ENCODE data around the gene PTPRK.

The PTPRK gene

GRCh38 chr6:128345278-128345677 is 175.1 kb downstream of the PTPRK start:
- DNase-seq (ENCODE audit: low read depth in 2 of 2): no peak

GRCh38 chr6:128343706-128344105 is 176.7 kb downstream of the PTPRK start:
- no peak for DNase-seq (ENCODE audit: low read depth in 2 of 2)

GRCh38 chr6:128339635-128340450 is 180.6 kb downstream of the PTPRK start:
- no peak for DNase-seq (ENCODE audit: low read depth in 2 of 2)

DNA sequence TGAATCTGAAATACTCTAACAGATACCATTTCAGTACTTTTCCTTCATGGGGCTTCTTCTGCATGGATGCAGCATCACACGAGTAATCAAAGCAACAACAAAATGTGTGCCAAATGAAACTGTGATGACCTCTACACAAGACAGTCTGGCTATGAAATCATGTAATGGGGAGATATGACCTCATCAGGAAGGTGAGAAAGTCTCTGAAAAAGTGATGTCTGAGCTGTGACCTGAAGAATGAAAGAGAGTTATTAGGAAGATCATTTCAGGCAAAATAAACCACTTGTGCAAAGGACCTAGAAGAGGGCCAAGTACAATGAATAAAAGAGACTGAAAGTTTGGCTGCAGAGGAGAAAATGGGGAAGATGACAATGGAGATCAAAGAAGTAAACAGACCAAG is 182.8 kb downstream of the PTPRK start:
- no peak for DNase-seq (ENCODE audit: low read depth in 2 of 2)

GRCh38 chr6:128336436-128337095 is 183.8 kb downstream of the PTPRK start:
- no peak for DNase-seq (ENCODE audit: low read depth in 2 of 2)

- no peak for DNase-seq (ENCODE audit: low read depth in 2 of 2)
Measured at GRCh38 chr6:128335963-128336362, 184.4 kb downstream of the PTPRK start.

GRCh38 chr6:128333581-128334223 is 186.7 kb downstream of the PTPRK start:
- DNase-seq (ENCODE audit: low read depth in 2 of 2): no peak

- DNase-seq (ENCODE audit: low read depth in 2 of 2): no peak
Measured at GRCh38 chr6:128327890-128328289, 192.5 kb downstream of the PTPRK start.

- DNase-seq (ENCODE audit: low read depth in 2 of 2): no peak
Measured at GRCh38 chr6:128323011-128323410, 197.4 kb downstream of the PTPRK start.

GRCh38 chr6:128319946-128320345 is 200.5 kb downstream of the PTPRK start:
- no peak for DNase-seq (ENCODE audit: low read depth in 2 of 2)

- DNase-seq (ENCODE audit: low read depth in 2 of 2): no peak
Measured at GRCh38 chr6:128319157-128319556, 201.2 kb downstream of the PTPRK start.

DNA sequence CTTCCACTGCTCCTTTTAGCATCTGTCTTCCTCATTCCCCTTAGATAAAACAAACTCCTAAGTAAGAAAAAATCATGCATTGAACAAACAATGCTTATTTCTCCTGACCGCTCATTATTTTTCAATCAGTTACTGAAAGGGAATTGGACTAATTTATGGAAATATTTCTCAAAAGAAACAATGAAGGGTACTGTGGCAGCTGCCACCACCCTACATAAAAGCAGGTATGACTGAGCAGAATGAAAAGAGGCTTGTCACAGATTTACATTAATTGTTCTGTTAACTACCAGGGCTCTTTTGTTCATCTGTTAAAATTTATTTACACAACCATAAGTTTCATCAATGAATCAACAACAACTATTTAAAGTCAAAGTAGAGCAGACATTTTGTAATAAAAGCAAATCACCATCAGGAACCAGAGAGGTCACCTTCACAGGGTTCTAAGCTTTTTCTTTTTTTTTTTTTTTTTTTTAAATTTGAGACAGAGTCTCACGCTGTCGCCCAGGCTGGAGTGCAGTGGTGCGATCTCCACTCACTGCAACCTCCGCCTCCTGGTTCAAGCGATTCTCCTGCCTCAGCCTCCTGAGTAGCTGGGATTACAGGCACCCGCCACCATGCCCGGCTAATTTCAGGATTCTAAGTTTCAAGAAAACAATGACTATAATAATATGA is 204.0 kb downstream of the PTPRK start:
- DNase-seq (ENCODE audit: low read depth in 2 of 2): no peak

GRCh38 chr6:128314190-128314589 is 206.2 kb downstream of the PTPRK start:
- DNase-seq (ENCODE audit: low read depth in 2 of 2): no peak

- DNase-seq (ENCODE audit: low read depth in 2 of 2): no peak
Measured at GRCh38 chr6:128311944-128312570, 208.3 kb downstream of the PTPRK start.

- no peak for DNase-seq (ENCODE audit: low read depth in 2 of 2)
Measured at GRCh38 chr6:128310451-128310850, 209.9 kb downstream of the PTPRK start.

GRCh38 chr6:128307671-128308070 is 212.7 kb downstream of the PTPRK start:
- DNase-seq (ENCODE audit: low read depth in 2 of 2): no peak

DNA sequence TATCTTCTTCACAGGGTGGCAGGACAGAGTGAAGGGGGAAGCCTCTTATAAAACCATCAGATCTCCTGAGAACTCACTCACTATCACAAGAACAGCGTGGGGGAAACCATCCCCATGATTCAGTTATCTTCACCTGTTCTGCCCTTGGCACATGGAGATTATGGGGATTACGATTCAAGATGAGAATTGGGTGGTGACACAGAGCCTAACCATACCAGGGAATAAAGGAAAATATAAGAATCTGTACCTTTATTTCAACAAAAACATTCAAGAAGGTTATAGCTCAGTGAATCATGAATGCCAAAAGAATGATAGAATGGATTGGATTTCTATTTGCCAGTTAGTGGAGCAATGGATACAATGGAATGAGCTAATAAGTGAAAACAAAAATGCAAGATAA is 214.4 kb downstream of the PTPRK start:
- DNase-seq (ENCODE audit: low read depth in 2 of 2): no peak

- DNase-seq (ENCODE audit: low read depth in 2 of 2): no peak
Measured at GRCh38 chr6:128305228-128305627, 215.2 kb downstream of the PTPRK start.

DNA sequence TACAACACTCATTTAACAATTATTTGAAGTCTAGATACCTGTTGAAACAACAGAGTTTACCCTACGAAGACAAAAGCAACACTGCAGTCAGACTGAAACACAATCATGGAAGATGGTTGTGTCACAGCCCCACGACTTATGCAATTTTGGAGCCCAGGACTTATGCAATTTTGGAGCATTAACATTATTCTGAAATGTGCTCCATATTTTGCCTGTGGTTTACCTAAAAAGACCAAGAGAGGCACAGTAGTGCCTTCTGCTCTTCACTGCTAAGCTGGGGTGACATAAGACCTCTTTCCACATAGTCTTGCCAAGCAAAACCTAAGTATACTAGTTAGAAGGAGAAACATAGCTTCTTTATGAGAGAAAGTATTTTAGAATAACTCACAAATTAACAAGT is 216.5 kb downstream of the PTPRK start:
- DNase-seq (ENCODE audit: low read depth in 2 of 2): no peak

DNA sequence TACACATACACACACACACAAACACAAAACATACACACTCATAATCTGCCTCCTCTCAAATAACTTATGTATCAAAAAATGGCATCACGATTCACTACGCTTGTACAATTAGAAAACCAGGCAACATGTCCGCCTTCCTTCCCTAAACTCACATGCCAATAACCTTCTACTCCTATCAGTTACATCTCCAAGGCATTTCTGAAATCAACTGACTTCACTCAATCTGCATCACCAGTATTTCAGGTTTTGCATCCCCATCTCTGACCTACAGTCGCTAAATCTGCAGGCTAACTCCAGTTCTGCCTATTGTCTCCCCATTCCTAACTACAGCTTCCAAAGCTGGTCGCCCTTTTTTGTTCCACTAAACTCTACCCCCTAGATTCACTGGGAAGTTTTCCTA is 217.5 kb downstream of the PTPRK start:
- no peak for DNase-seq (ENCODE audit: low read depth in 2 of 2)

DNA sequence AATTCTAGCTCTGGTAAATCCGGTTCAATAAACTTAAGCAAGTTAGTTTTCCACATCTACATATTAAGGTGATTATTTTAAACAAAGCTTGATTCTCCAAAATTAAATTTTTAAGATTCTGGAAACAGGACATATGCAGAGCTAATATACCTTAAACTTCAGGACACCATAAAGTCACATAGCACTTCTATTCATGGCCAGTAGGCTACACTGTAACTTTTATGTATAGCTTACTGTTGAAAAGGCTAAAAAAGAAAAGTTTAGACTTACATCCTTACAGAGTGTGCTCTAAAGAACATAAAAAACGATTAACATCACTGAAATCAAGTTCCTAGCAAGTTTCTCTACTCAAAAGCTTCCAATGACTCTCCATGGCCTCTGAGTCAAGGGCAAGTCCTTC is 224.7 kb downstream of the PTPRK start:
- no peak for DNase-seq (ENCODE audit: low read depth in 2 of 2)

DNA sequence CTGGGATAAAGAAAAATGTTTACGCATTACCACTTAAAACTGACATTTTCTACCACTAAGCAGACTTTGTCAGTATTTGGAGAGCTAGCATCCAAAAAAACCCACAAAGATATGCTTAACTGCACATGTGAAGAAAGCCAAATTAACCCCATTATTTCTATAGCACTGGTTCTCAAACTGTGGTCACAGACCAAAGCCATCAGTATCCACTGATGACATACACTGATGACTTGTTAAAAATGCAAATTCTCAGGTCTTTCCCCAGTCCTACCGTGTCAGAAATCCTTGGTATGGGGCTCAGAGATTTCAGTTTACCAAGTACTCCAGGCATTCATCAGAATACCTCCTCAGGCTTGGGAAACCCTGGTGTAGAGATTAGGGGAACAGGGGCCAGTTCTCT is 230.2 kb downstream of the PTPRK start:
- DNase-seq (ENCODE audit: low read depth in 2 of 2): no peak

Measured in stimulated activated CD8-positive, alpha-beta memory T cell treated with anti-CD3 and anti-CD28 coated beads, Interleukin-7, amount 100 ng/mL, for 4 hours (primary cell).